Neural progenitor cell (in vitro differentiated cells): ENCODE data around the gene NCKAP1. TPM values are rescaled to one million over a fixed set of nuclear protein-coding genes. Genes with fewer than 3 reads are reported as not detected.
"Not testable (repeated sequence)": the region's sequence is repeated elsewhere in the genome, so short reads cannot be mapped to it uniquely, and the experiment has no call there.

Experiments used
- DNase-seq: peaks from one replicate; pipeline ENCODE4 v3.0.0-alpha.2; 2016; ENCODE audit warnings: low spot score
- H2AFZ ChIP-seq: fragments of 200-600 bp; sonication (generic); replicated peaks from 2 replicates; pipeline ENCODE4 v1.6.1; 2016; ENCODE audit warnings: antibody characterized with exemption
- H3F3A ChIP-seq: fragments of 200-600 bp; sonication (generic); 2 replicates; pipeline ENCODE4 v1.6.1; 2016; ENCODE audit warnings: antibody characterized with exemption, low read depth
- H3K27ac ChIP-seq: fragments of 200-600 bp; sonication (generic); 2 replicates; pipeline ENCODE4 v1.5.1; 2016; ENCODE audit warnings: mild to moderate bottlenecking
- H3K27me3 ChIP-seq: fragments of 200-600 bp; sonication (generic); 2 replicates; pipeline ENCODE4 v1.6.1; 2016; ENCODE audit warnings: mild to moderate bottlenecking, moderate library complexity
- H3K36me3 ChIP-seq: fragments of 200-600 bp; sonication (generic); 2 replicates; pipeline ENCODE4 v1.5.1; 2016
- H3K4me1 ChIP-seq: fragments of 200-600 bp; sonication (generic); 2 replicates; pipeline ENCODE4 v1.6.1; 2016; ENCODE audit warnings: mixed run types
- H3K4me2 ChIP-seq: fragments of 200-600 bp; sonication (generic); 2 replicates; pipeline ENCODE4 v1.6.1; 2016
- H3K4me3 ChIP-seq: fragments of 200-600 bp; sonication (generic); 2 replicates; pipeline ENCODE4 v1.5.1; 2016
- H3K79me2 ChIP-seq: fragments of 200-600 bp; sonication (generic); 2 replicates; pipeline ENCODE4 v1.6.1; 2016; ENCODE audit warnings: low read depth
- H3K9ac ChIP-seq: fragments of 200-600 bp; sonication (generic); 2 replicates; pipeline ENCODE4 v1.6.1; 2016
- H3K9me3 ChIP-seq: fragments of 200-600 bp; sonication (generic); 2 replicates; pipeline ENCODE4 v1.5.1; 2016; ENCODE audit warnings: low read depth
- H4K20me1 ChIP-seq: fragments of 200-600 bp; sonication (generic); 2 replicates; pipeline ENCODE4 v1.6.1; 2016; ENCODE audit warnings: low read depth
- H3K27ac Mint-ChIP-seq: 3 replicates; pipeline ENCODE4 v1.8.0; 2021; ENCODE audit warnings: mixed read lengths
- H3K27me3 Mint-ChIP-seq: 2 replicates; pipeline ENCODE4 v1.8.0; 2022; ENCODE audit warnings: low read depth, mild to moderate bottlenecking, inconsistent platforms, moderate library complexity, mixed read lengths; ENCODE audit not compliant: insufficient read depth
- H3K36me3 Mint-ChIP-seq: 3 replicates; pipeline ENCODE4 v1.8.0; 2021; ENCODE audit warnings: mixed read lengths
- H3K4me1 Mint-ChIP-seq: 3 replicates; pipeline ENCODE4 v1.8.0; 2021; ENCODE audit warnings: mixed read lengths
- H3K4me3 Mint-ChIP-seq: 3 replicates; pipeline ENCODE4 v1.8.0; 2021; ENCODE audit warnings: mild to moderate bottlenecking, moderate library complexity, mixed read lengths
- H3K9me3 Mint-ChIP-seq: 3 replicates; pipeline ENCODE4 v1.8.0; 2020; ENCODE audit warnings: mixed read lengths
- EZH2 ChIP-seq: fragments of 200-600 bp; sonication (generic); IDR thresholded peaks from 2 replicates; pipeline ENCODE4 v1.6.1; 2017; ENCODE audit warnings: antibody characterized with exemption, mild to moderate bottlenecking, moderate library complexity
- EZH2phosphoT487 ChIP-seq: fragments of 200-600 bp; sonication (generic); IDR thresholded peaks from 2 replicates; pipeline ENCODE4 v1.6.1; 2017; ENCODE audit warnings: antibody characterized with exemption
- total RNA-seq: library from RNA; depleted of rRNA; stranded (reverse); fragments of >200 nt; gene quantifications from 2 replicates; pipeline ENCODE4 v1.2.3, GENCODE V29; 2015; ENCODE audit warnings: low replicate concordance
- TF ChIP-seq, protein P1 (sequence below): fragments of 200-600 bp; sonication (generic); IDR thresholded peaks from 2 replicates; pipeline ENCODE4 v1.5.1; 2017; ENCODE audit warnings: antibody characterized with exemption, mild to moderate bottlenecking

NCKAP1 gene
- total RNA-seq, 1 donor from 2014 or later: 164 TPM

DNA sequence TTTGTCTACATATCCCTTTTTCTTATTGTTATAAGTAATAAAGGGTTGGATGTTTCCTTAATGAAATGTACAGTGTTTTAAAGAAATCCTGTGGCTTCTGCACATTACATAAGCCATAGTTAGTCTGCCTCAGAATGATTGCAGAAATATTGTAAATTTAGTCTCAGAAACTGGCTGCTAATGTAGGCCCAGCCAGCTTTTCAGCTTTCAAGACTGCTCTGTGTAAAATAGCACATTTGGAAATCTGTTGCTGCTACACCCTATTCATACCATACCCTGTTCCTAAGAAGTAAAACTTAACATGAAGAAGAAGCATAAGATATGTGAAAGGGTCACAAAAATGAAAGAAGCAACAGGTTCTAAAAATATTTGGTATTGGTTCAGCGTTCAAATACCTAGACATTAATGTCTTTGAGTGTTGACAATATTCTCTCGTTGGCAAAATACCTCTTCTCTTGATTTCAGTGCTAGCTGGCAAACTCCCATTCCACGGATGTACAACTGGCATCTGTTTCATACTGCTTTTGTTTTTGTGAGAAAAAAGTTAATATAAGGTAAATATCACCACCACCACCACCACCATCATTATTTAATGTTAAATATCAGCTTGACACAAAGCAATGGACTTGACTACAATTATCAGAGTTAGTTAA is 19.2 kb upstream of the NCKAP1 start:
- H3K27ac Mint-ChIP-seq: no peak overlapping the region
- Histone ChIP-seq H2AFZ (peak overlapping the region; percentile 12), H3K36me3 (no peaks in the 10 kb centered on the region), H3K9me3 (no peaks in the 10 kb centered on the region), H3K79me2 (no peaks in the 10 kb centered on the region), H3F3A (no peaks in the 10 kb centered on the region), H3K4me2 (no peak overlapping the region), H3K4me3 (no peak overlapping the region), H3K27ac (no peak overlapping the region), H3K9ac (no peak overlapping the region), H3K27me3 (no peaks in the 10 kb centered on the region), H3K4me1 (no peaks in the 10 kb centered on the region), H4K20me1 (no peaks in the 10 kb centered on the region)
- DNase-seq: no peak
- H3K9me3 Mint-ChIP-seq: peaks cover 3% of the 10 kb centered on the region
- no peaks in the 10 kb centered on the region for H3K36me3 Mint-ChIP-seq
- H3K4me1 Mint-ChIP-seq: peaks cover 2% of the 10 kb centered on the region
- no peak overlapping the region for H3K4me3 Mint-ChIP-seq
- TF ChIP-seq EZH2phosphoT487 (no peak), EZH2 (no peak)
- TF ChIP-seq, protein P1, sequence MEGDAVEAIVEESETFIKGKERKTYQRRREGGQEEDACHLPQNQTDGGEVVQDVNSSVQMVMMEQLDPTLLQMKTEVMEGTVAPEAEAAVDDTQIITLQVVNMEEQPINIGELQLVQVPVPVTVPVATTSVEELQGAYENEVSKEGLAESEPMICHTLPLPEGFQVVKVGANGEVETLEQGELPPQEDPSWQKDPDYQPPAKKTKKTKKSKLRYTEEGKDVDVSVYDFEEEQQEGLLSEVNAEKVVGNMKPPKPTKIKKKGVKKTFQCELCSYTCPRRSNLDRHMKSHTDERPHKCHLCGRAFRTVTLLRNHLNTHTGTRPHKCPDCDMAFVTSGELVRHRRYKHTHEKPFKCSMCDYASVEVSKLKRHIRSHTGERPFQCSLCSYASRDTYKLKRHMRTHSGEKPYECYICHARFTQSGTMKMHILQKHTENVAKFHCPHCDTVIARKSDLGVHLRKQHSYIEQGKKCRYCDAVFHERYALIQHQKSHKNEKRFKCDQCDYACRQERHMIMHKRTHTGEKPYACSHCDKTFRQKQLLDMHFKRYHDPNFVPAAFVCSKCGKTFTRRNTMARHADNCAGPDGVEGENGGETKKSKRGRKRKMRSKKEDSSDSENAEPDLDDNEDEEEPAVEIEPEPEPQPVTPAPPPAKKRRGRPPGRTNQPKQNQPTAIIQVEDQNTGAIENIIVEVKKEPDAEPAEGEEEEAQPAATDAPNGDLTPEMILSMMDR: no peak
- H3K27me3 Mint-ChIP-seq: no peaks in the 10 kb centered on the region

DNA sequence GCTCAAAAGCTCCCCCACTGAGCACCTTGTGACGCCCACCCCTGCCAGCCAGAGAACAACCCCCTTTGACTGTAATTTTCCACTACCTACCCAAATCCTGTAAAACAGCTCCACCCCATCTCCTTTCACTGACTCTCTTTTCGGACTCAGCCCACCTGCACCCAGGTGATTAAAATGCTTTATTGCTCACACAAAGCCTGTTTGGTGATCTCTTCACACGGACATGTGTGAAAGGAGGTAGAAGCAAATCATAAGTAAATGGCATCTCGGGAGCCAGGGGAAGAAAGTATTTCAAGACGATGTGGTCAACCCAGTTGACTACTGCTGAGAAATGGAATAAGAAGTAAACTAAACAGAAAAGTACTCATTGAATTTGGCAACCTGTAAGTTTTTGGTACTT is 11.2 kb upstream of the NCKAP1 start:
- no peaks in the 10 kb centered on the region for H3K36me3 ChIP-seq
- H2AFZ ChIP-seq: no peak overlapping the region
- H3K9me3 ChIP-seq: no peaks in the 10 kb centered on the region
- TF ChIP-seq, protein P1: no peak
- no peak for TF ChIP-seq EZH2phosphoT487
- TF ChIP-seq EZH2: no peak
- H4K20me1 ChIP-seq: no peaks in the 10 kb centered on the region
- peaks cover 22% of the 10 kb centered on the region for H3K4me1 ChIP-seq
- H3K4me2 ChIP-seq: no peak overlapping the region
- H3K27me3 Mint-ChIP-seq: peaks cover 6% of the 10 kb centered on the region
- peaks cover 3% of the 10 kb centered on the region for H3K4me1 Mint-ChIP-seq
- H3K4me3 ChIP-seq: no peak overlapping the region
- peaks cover 3% of the 10 kb centered on the region for H3K9me3 Mint-ChIP-seq
- no peak overlapping the region for H3K9ac ChIP-seq
- no peak overlapping the region for H3K4me3 Mint-ChIP-seq
- no peak overlapping the region for H3K27ac Mint-ChIP-seq
- H3K27me3 ChIP-seq: no peaks in the 10 kb centered on the region
- no peaks in the 10 kb centered on the region for H3K36me3 Mint-ChIP-seq
- H3K27ac ChIP-seq: no peak overlapping the region
- peaks cover 4% of the 10 kb centered on the region for H3F3A ChIP-seq
- DNase-seq: no peak
- no peaks in the 10 kb centered on the region for H3K79me2 ChIP-seq

DNA sequence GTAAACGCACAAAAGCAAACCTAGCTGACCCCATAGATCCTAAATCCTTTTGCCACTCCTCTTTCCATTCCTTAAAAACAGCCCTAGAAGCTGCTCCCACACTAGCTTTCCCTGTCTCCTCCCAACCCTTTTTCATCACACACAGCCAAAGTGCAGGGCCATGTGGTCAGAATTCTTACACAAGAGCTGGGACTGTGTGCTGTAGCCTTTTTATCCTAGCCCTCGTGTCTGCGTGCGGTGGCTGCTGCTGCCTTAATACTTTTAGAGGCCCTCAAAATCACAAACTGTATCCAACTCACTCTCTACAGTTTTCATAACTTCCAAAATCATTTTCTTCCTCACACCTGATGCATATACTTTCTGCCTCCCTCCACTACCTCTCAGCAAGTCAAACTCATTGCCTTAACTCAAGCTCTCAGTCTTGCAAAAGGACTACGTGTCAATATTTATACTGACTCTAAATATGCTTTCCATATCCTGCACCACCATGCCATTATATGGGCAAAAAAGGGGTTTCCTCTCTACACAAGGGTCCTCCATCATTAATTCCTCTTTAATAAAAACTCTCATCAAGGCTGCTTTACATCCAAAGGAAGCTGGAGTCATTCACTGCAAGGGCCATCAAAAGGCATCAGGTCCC is 9.3 kb upstream of the NCKAP1 start:
- not testable (repeated sequence) for H3K9ac ChIP-seq, H3K4me1 Mint-ChIP-seq, DNase-seq, H3K4me3 Mint-ChIP-seq, H3K4me2 ChIP-seq, H3K27ac Mint-ChIP-seq, H3K36me3 ChIP-seq, H3K4me3 ChIP-seq, H2AFZ ChIP-seq, H3K27ac ChIP-seq, H3K9me3 ChIP-seq, H3K27me3 ChIP-seq, H3K36me3 Mint-ChIP-seq, H3K79me2 ChIP-seq, H3F3A ChIP-seq, H4K20me1 ChIP-seq, H3K9me3 Mint-ChIP-seq, H3K27me3 Mint-ChIP-seq
- H3K4me1 ChIP-seq: peaks cover 22% of the 10 kb centered on the region

DNA sequence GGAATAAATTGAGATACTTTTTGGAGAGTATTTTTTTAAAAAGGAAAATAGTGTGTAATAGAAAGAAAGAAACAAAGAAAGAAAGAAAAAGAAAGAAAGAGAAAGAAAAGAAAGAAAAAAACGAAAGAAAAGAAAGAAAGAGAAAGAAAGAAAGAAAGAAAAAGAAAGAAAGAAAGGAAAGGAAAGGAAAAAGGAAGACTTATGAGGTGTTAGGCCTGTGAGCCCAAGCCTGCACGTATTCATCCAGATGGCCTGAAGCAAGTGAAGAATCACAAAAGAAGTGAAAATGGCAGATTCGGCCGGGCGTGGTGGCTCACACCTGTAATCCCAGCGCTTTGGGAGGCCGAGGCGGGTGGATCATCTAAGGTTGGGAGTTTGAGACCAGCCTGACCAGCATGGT is 5.3 kb upstream of the NCKAP1 start:
- not testable (repeated sequence) for H3K27ac Mint-ChIP-seq, H3K9me3 Mint-ChIP-seq

More for the DNA sequence above, 5.3 kb upstream of the NCKAP1 start:
- not testable (repeated sequence) for H2AFZ ChIP-seq, H3K4me3 ChIP-seq, H3K36me3 Mint-ChIP-seq, H3F3A ChIP-seq, H4K20me1 ChIP-seq, H3K4me1 ChIP-seq, DNase-seq, H3K4me1 Mint-ChIP-seq, H3K27me3 Mint-ChIP-seq, H3K9ac ChIP-seq, H3K4me2 ChIP-seq, H3K79me2 ChIP-seq, H3K9me3 ChIP-seq, H3K27ac ChIP-seq, H3K36me3 ChIP-seq, H3K4me3 Mint-ChIP-seq
- H3K27me3 ChIP-seq: peaks cover 20% of the 10 kb centered on the region
